GM19238 (cell line): Measurements from ENCODE around the gene ARSD.

Source experiments
- DNase-seq: peaks from one replicate; pipeline ENCODE4 v3.0.0; 2011; ENCODE audit warnings: low spot score; ENCODE audit not compliant: insufficient read length

ARSD gene

DNA sequence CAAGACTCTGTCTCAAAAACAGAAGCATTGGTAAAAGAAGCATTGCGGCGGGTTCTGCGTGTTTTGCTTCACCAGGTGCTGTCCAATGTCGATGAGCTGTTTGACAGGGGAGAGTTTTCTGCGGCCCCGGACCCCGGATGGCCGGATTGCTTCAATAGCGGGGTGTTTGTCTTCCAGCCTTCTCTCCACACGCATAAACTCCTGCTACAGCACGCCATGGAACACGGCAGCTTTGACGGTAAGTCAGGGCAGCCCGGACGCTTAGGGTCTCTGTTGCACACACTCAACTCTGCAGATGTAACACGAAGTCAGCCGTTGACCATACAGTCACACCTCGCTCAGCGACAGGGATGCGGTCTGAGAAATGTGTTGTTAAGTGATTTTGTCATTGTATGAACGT is 74.2 kb downstream of the ARSD start:
- no peak for DNase-seq
